HG03045 (cell line): Measurements from ENCODE around the gene SLC23A2.

Experiments
- ATAC-seq: cut with Tn5 transposase; IDR thresholded peaks from one replicate; pipeline ENCODE4 v1.9.1; 2021; ENCODE audit warnings: mild to moderate bottlenecking, moderate library complexity; ENCODE audit not compliant: unreplicated experiment

The SLC23A2 gene

GRCh38 chr20:4910951-4911350 lies 90.4 kb downstream of the SLC23A2 start:
- ATAC-seq, result no peak

- no peak for ATAC-seq
Measured at GRCh38 chr20:4905613-4906012, 95.7 kb downstream of the SLC23A2 start.

GRCh38 chr20:4905195-4905594 lies 96.1 kb downstream of the SLC23A2 start:
- no peak for ATAC-seq

- ATAC-seq, result no peak
Measured at GRCh38 chr20:4904127-4904860, 97.0 kb downstream of the SLC23A2 start.

- no peak for ATAC-seq
Measured at GRCh38 chr20:4902788-4903187, 98.5 kb downstream of the SLC23A2 start.

- ATAC-seq, result no peak
Measured at GRCh38 chr20:4901031-4901818, 100.1 kb downstream of the SLC23A2 start.

- ATAC-seq, result no peak
Measured at GRCh38 chr20:4898282-4899244, 102.7 kb downstream of the SLC23A2 start.

- no peak for ATAC-seq
Measured at GRCh38 chr20:4897600-4897999, 103.7 kb downstream of the SLC23A2 start.

GRCh38 chr20:4896971-4897497 lies 104.3 kb downstream of the SLC23A2 start:
- ATAC-seq, result no peak

- ATAC-seq, result no peak
Measured at GRCh38 chr20:4896119-4896702, 105.1 kb downstream of the SLC23A2 start.

GRCh38 chr20:4894981-4895381 lies 106.3 kb downstream of the SLC23A2 start:
- no peak for ATAC-seq

- ATAC-seq, result no peak
Measured at GRCh38 chr20:4894409-4894808, 106.9 kb downstream of the SLC23A2 start.

GRCh38 chr20:4893709-4894108 lies 107.6 kb downstream of the SLC23A2 start:
- ATAC-seq, result no peak

- no peak for ATAC-seq
Measured at GRCh38 chr20:4891997-4892396, 109.3 kb downstream of the SLC23A2 start.

GRCh38 chr20:4891190-4891763 lies 110.0 kb downstream of the SLC23A2 start:
- no peak for ATAC-seq

GRCh38 chr20:4889446-4889845 lies 111.9 kb downstream of the SLC23A2 start:
- no peak for ATAC-seq

GRCh38 chr20:4887586-4887985 lies 113.7 kb downstream of the SLC23A2 start:
- no peak for ATAC-seq

GRCh38 chr20:4886771-4887527 lies 114.4 kb downstream of the SLC23A2 start:
- ATAC-seq, result no peak

- no peak for ATAC-seq
Measured at GRCh38 chr20:4885877-4886276, 115.4 kb downstream of the SLC23A2 start.
